Measurements from ENCODE around the gene SPINK8. TPM values are rescaled to one million over a fixed set of nuclear protein-coding genes. Genes with fewer than 3 reads are reported as not detected.

Gene SPINK8
- total and polyA plus RNA-seq, 2 donors (not counting 3 experiments of a cell fraction or from before 2014, with no cell fraction given) = not detected

DNA sequence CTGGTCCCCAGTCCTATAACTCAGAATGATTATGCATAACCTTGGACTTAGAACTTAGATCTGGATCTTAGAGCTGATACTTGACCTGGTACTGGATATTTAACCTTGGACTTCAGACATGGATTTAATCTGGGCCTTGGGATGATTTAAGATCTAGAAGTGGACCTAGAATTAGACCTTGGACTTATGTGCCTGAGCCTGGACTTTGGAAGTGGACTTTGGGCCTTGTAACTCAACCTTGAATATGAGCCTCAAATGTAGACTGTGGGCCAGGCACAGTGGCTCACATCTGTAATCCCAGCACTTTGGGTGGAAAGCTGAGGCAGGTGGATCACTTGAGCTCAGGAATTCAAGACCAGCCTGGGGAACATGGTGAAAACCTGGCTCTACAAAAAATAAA lies 46.4 kb downstream of the SPINK8 start:
- intact Hi-C loops (cut with micrococcal nuclease) = no loop called here
- DNase-seq (ENCODE audit: low read depth, low spot score) = no peak
- H3K9ac ChIP-seq (replicated peaks; ENCODE audit: extremely low read depth, insufficient read depth, low read length) = no peak overlapping the region
- H3K4me3 ChIP-seq (replicated peaks in 1 of 3; ENCODE audit: insufficient read depth in 1 of 3, low read depth in 1 of 3, low read length in 3 of 3) = no peak overlapping the region
- H3K27ac ChIP-seq (ENCODE audit: insufficient read depth, low read depth, low read length) = no peak overlapping the region
- no peak overlapping the region for H3K4me2 ChIP-seq (ENCODE audit: insufficient read depth, low read length)
- no peaks in the 10 kb centered on the region for H3K9me1 ChIP-seq (replicated peaks; ENCODE audit: control insufficient read depth, extremely low read depth, insufficient read depth, low read length)
- POLR2A ChIA-PET = no interaction called here
- no peaks in the 10 kb centered on the region for H3K27me3 ChIP-seq (ENCODE audit: control insufficient read depth in 2 of 2, insufficient read depth in 2 of 2, low read length in 2 of 2)
- no peaks in the 10 kb centered on the region for H3K79me2 ChIP-seq (ENCODE audit: control insufficient read depth, insufficient read depth, low read length)
- H3K9me3 ChIP-seq (replicated peaks; ENCODE audit: control insufficient read depth, insufficient read depth, low read length) = no peaks in the 10 kb centered on the region
- H3K36me3 ChIP-seq (ENCODE audit: control insufficient read depth in 2 of 2, extremely low read depth in 1 of 2, insufficient read depth in 2 of 2, low read length in 2 of 2) = no peaks in the 10 kb centered on the region
- H3K4me1 ChIP-seq (ENCODE audit: control insufficient read depth, extremely low read depth, insufficient read depth, low read length) = no peaks in the 10 kb centered on the region
- TF ChIP-seq JUN (IDR thresholded peaks at IDR 0.05; ENCODE audit: borderline replicate concordance, insufficient read depth, insufficient read length, low read depth) = no peak
- TF ChIP-seq CTCF (IDR thresholded peaks at IDR 0.05; ENCODE audit: extremely low read depth in 1 of 2, insufficient read depth in 1 of 2, low read depth in 1 of 2, low read length in 2 of 2) = no peak
- no peak for TF ChIP-seq MAX (IDR thresholded peaks at IDR 0.05; ENCODE audit: insufficient read depth, insufficient read length)
- TF ChIP-seq POLR2AphosphoS5 (IDR thresholded peaks at IDR 0.05; ENCODE audit: insufficient read depth, low read depth, low read length) = no peak
- CTCF ChIA-PET = interaction anchor here (0.7 to 0.8 kb wide), 2 partner anchors 14 to 149 kb away, joined by 3 to 4 read pairs; no protein-coding TSS in a partner anchor
- no peak for FAIRE-seq
- H4K20me1 ChIP-seq (replicated peaks; ENCODE audit: control insufficient read depth, extremely low read depth, insufficient read depth, low read length) = no peaks in the 10 kb centered on the region
- dilution Hi-C loops (cut with MboI; ENCODE audit: extremely low pct_ligation_motif_present, low sequenced_read_pairs) = no loop called here
- no TSS peak for BruUV-seq (replicated peaks)
- H2AFZ ChIP-seq (ENCODE audit: low read depth, low read length) = no peak overlapping the region

DNA sequence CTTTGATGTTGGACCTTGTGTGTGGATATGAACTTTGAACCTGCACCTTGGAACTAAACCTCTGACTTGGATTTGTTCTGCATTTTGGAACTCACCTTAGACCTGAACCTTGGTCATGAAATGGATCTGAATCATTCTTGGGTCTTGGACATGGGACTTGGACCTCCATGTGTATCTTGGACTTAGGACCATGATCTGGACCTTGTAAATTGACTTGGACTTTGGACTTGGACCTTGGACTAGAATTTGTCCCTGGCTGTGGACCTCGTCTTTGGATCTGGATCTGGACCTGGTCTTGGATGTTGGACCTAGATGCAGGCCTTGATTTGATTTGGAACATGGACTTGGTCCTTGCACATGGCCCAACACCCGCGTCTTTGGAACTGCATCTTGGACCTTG lies 47.2 kb downstream of the SPINK8 start:
- BruUV-seq (replicated peaks) = no TSS peak
- Histone ChIP-seq H4K20me1 (replicated peaks; ENCODE audit: control insufficient read depth, extremely low read depth, insufficient read depth, low read length) (no peaks in the 10 kb centered on the region), H3K79me2 (ENCODE audit: control insufficient read depth, insufficient read depth, low read length) (no peaks in the 10 kb centered on the region), H3K36me3 (ENCODE audit: control insufficient read depth in 2 of 2, extremely low read depth in 1 of 2, insufficient read depth in 2 of 2, low read length in 2 of 2) (no peaks in the 10 kb centered on the region), H3K4me3 (replicated peaks in 1 of 3; ENCODE audit: insufficient read depth in 1 of 3, low read depth in 1 of 3, low read length in 3 of 3) (no peak overlapping the region), H3K9me1 (replicated peaks; ENCODE audit: control insufficient read depth, extremely low read depth, insufficient read depth, low read length) (no peaks in the 10 kb centered on the region), H2AFZ (ENCODE audit: low read depth, low read length) (no peak overlapping the region), H3K4me1 (ENCODE audit: control insufficient read depth, extremely low read depth, insufficient read depth, low read length) (no peaks in the 10 kb centered on the region), H3K27me3 (ENCODE audit: control insufficient read depth in 2 of 2, insufficient read depth in 2 of 2, low read length in 2 of 2) (no peaks in the 10 kb centered on the region), H3K4me2 (ENCODE audit: insufficient read depth, low read length) (no peak overlapping the region), H3K9me3 (replicated peaks; ENCODE audit: control insufficient read depth, insufficient read depth, low read length) (no peaks in the 10 kb centered on the region), H3K9ac (replicated peaks; ENCODE audit: extremely low read depth, insufficient read depth, low read length) (no peak overlapping the region), H3K27ac (ENCODE audit: insufficient read depth, low read depth, low read length) (no peak overlapping the region)
- FAIRE-seq (no peak), DNase-seq (ENCODE audit: low read depth, low spot score) (no peak)
- intact Hi-C loops (cut with micrococcal nuclease) = no loop called here
- TF ChIP-seq EZH2 (IDR thresholded peaks at IDR 0.05; ENCODE audit: borderline replicate concordance, low read depth, low read length, severe bottlenecking) (no peak), FOS (IDR thresholded peaks at IDR 0.05; ENCODE audit: borderline replicate concordance, insufficient read depth, low read length) (no peak), CTCF (IDR thresholded peaks at IDR 0.05; ENCODE audit: extremely low read depth in 1 of 2, insufficient read depth in 1 of 2, low read depth in 1 of 2, low read length in 2 of 2) (no peak), GATA2 (IDR thresholded peaks at IDR 0.05; ENCODE audit: insufficient read depth, insufficient read length, low read depth, low read length) (no peak), JUN (IDR thresholded peaks at IDR 0.05; ENCODE audit: borderline replicate concordance, insufficient read depth, insufficient read length, low read depth) (no peak), MAX (IDR thresholded peaks at IDR 0.05; ENCODE audit: insufficient read depth, insufficient read length) (no peak), POLR2AphosphoS5 (IDR thresholded peaks at IDR 0.05; ENCODE audit: insufficient read depth, low read depth, low read length) (no peak), MYC (IDR thresholded peaks at IDR 0.05; ENCODE audit: low read depth, low read length) (no peak), POLR2A (IDR thresholded peaks at IDR 0.05; ENCODE audit: low read depth, low read length) (no peak)
- dilution Hi-C loops (cut with MboI; ENCODE audit: extremely low pct_ligation_motif_present, low sequenced_read_pairs) = no loop called here
- POLR2A ChIA-PET = no interaction called here
- CTCF ChIA-PET = interaction anchor here (24.1 kb wide), 1 partner anchor 147 kb away, joined by 723 read pairs; the partner anchor contains the start of gene PLXNB1

All from endothelial cell of umbilical vein (primary cell).